NT2/D1 (cell line): ENCODE measurements around the gene PLTP.
"Not testable (repeated sequence)": the region's sequence is repeated elsewhere in the genome, so short reads cannot be mapped to it uniquely, and the experiment has no call there.

Source experiments
- DNase-seq: peaks from one replicate; pipeline ENCODE4 v3.0.0-alpha.2; 2011; ENCODE audit warnings: low read depth, low spot score
- H3K27me3 ChIP-seq: 2 replicates; pipeline ENCODE4 v1.6.0; 2011; ENCODE audit warnings: mild to moderate bottlenecking; ENCODE audit not compliant: insufficient read length, insufficient read depth
- H3K36me3 ChIP-seq: 2 replicates; pipeline ENCODE4 v1.6.1; 2011; ENCODE audit warnings: mild to moderate bottlenecking, low read length, mixed read lengths; ENCODE audit not compliant: insufficient read depth, insufficient read length
- H3K4me1 ChIP-seq: 2 replicates; pipeline ENCODE4 v1.5.1; 2011; ENCODE audit not compliant: insufficient read depth, insufficient read length
- H3K4me3 ChIP-seq: 2 replicates; pipeline ENCODE4 v1.5.1; 2011; ENCODE audit warnings: low read depth; ENCODE audit not compliant: insufficient read length
- H3K9ac ChIP-seq: 2 replicates; pipeline ENCODE4 v1.6.0; 2011; ENCODE audit warnings: low read depth; ENCODE audit not compliant: insufficient read length
- H3K9me3 ChIP-seq: 2 replicates; pipeline ENCODE4 v1.5.1; 2011; ENCODE audit warnings: mild to moderate bottlenecking, low read length; ENCODE audit not compliant: insufficient read depth
- SUZ12 ChIP-seq: IDR thresholded peaks from 2 replicates; pipeline ENCODE4 v1.6.1; 2011; ENCODE audit not compliant: insufficient read length, insufficient read depth; ENCODE audit errors: extremely low read depth
- YY1 ChIP-seq: IDR thresholded peaks from 2 replicates; pipeline ENCODE4 v1.6.1; 2011; ENCODE audit not compliant: insufficient read length, insufficient read depth
- ZNF274 ChIP-seq: IDR thresholded peaks from 2 replicates; pipeline ENCODE4 v1.6.1; 2011; ENCODE audit warnings: mild to moderate bottlenecking, low read depth, low read length

The PLTP gene

GRCh38 chr20:45911486-45912343 is at the start of gene PLTP:
TSS of gene PLTP (minus strand) at chr20:45912155. CDS start at chr20:45911452, 703 bp downstream.
- Histone ChIP-seq H3K27me3 (no peaks in the 10 kb centered on the region), H3K4me3 (peak within 1 kb of the TSS; percentile 86), H3K36me3 (peaks cover 31% of the 10 kb centered on the region), H3K4me1 (peaks cover 9% of the 10 kb centered on the region), H3K9ac (peak within 1 kb of the TSS; percentile 92), H3K9me3 (no peaks in the 10 kb centered on the region)
- no peak for DNase-seq
- TF ChIP-seq YY1 (no peak), SUZ12 (no peak), ZNF274 (no peak)

- peaks cover 2% of the 10 kb centered on the region for H3K4me1 ChIP-seq
- no peak overlapping the region for H3K4me3 ChIP-seq
- H3K27me3 ChIP-seq: no peaks in the 10 kb centered on the region
- TF ChIP-seq ZNF274 (no peak), YY1 (no peak)
- no peaks in the 10 kb centered on the region for H3K9me3 ChIP-seq
- no peak overlapping the region for H3K9ac ChIP-seq
- H3K36me3 ChIP-seq: peaks cover 91% of the 10 kb centered on the region
- no peak for DNase-seq
Observed at GRCh38 chr20:45959956-45960630, 48.1 kb upstream of the PLTP start.

GRCh38 chr20:45959126-45959525 is 47.2 kb upstream of the PLTP start:
- no peak for DNase-seq
- H3K9me3 ChIP-seq: no peaks in the 10 kb centered on the region
- no peak overlapping the region for H3K4me3 ChIP-seq
- TF ChIP-seq ZNF274 (no peak), SUZ12 (no peak), YY1 (no peak)
- peaks cover 2% of the 10 kb centered on the region for H3K4me1 ChIP-seq
- peaks cover 89% of the 10 kb centered on the region for H3K36me3 ChIP-seq
- H3K27me3 ChIP-seq: no peaks in the 10 kb centered on the region
- H3K9ac ChIP-seq: no peak overlapping the region

- no peak for TF ChIP-seq YY1
- TF ChIP-seq ZNF274: no peak
- TF ChIP-seq SUZ12: no peak
- no peaks in the 10 kb centered on the region for H3K4me1 ChIP-seq
- no peak overlapping the region for H3K9ac ChIP-seq
- DNase-seq: no peak
- no peaks in the 10 kb centered on the region for H3K9me3 ChIP-seq
- H3K27me3 ChIP-seq: no peaks in the 10 kb centered on the region
- H3K36me3 ChIP-seq: peaks cover 89% of the 10 kb centered on the region
- H3K4me3 ChIP-seq: no peak overlapping the region
Observed at GRCh38 chr20:45958593-45958992, 46.6 kb upstream of the PLTP start.

GRCh38 chr20:45957021-45957941 is 45.3 kb upstream of the PLTP start:
- Histone ChIP-seq H3K4me3 (no peak overlapping the region), H3K4me1 (no peaks in the 10 kb centered on the region), H3K36me3 (peaks cover 92% of the 10 kb centered on the region), H3K9me3 (no peaks in the 10 kb centered on the region), H3K27me3 (no peaks in the 10 kb centered on the region), H3K9ac (no peak overlapping the region)
- TF ChIP-seq YY1: no peak
- TF ChIP-seq SUZ12: no peak
- no peak for TF ChIP-seq ZNF274
- DNase-seq: no peak

- not testable (repeated sequence) for DNase-seq
- peaks cover 92% of the 10 kb centered on the region for H3K36me3 ChIP-seq
Observed at GRCh38 chr20:45956326-45956725, 44.4 kb upstream of the PLTP start.

GRCh38 chr20:45953672-45954071 is 41.7 kb upstream of the PLTP start:
- Histone ChIP-seq H3K9me3 (no peaks in the 10 kb centered on the region), H3K9ac (no peak overlapping the region), H3K36me3 (peaks cover 91% of the 10 kb centered on the region), H3K27me3 (no peaks in the 10 kb centered on the region), H3K4me1 (peaks cover 3% of the 10 kb centered on the region), H3K4me3 (no peak overlapping the region)
- no peak for TF ChIP-seq ZNF274
- no peak for DNase-seq

More at GRCh38 chr20:45956326-45956725, 44.4 kb upstream of the PLTP start:
- H3K4me3 ChIP-seq, H3K9ac ChIP-seq, H3K27me3 ChIP-seq, H3K4me1 ChIP-seq, H3K9me3 ChIP-seq: not testable (repeated sequence)
